Chondrocyte (in vitro differentiated cells): ENCODE measurements around the gene SH2D3C. TPM values are rescaled to one million over a fixed set of nuclear protein-coding genes. Genes with fewer than 3 reads are reported as not detected.

Experiments used
- DNase-seq: peaks from one replicate; pipeline ENCODE4 v3.0.0; 2021; ENCODE audit warnings: mixed read lengths, low spot score
- H3K27ac Mint-ChIP-seq: one replicate; pipeline ENCODE4 v1.8.0; 2021; ENCODE audit warnings: mild to moderate bottlenecking, moderate library complexity, mixed read lengths; ENCODE audit not compliant: unreplicated experiment
- H3K27me3 Mint-ChIP-seq: 2 replicates; pipeline ENCODE4 v1.8.0; 2021; ENCODE audit warnings: low read depth, mixed read lengths
- H3K36me3 Mint-ChIP-seq: 2 replicates; pipeline ENCODE4 v1.8.0; 2021; ENCODE audit warnings: low read depth, mixed read lengths
- H3K4me1 Mint-ChIP-seq: 2 replicates; pipeline ENCODE4 v1.8.0; 2021; ENCODE audit warnings: low read depth, mild to moderate bottlenecking, mixed read lengths
- H3K4me3 Mint-ChIP-seq: one replicate; pipeline ENCODE4 v1.8.0; 2021; ENCODE audit warnings: mild to moderate bottlenecking, moderate library complexity, mixed read lengths; ENCODE audit not compliant: unreplicated experiment
- H3K9me3 Mint-ChIP-seq: 2 replicates; pipeline ENCODE4 v1.8.0; 2021; ENCODE audit warnings: low read depth, mixed read lengths
- total RNA-seq: library from RNA; stranded (reverse); gene quantifications from 3 replicates; pipeline ENCODE4 v1.2.1, GENCODE V29; 2021
- TF ChIP-seq, protein P1 (sequence below): fragments of 200-600 bp; sonication (generic); IDR thresholded peaks from 2 replicates; pipeline ENCODE4 v1.5.0; 2021; ENCODE audit warnings: antibody characterized with exemption, mild to moderate bottlenecking, moderate library complexity

Gene SH2D3C
- total RNA-seq, 1 donor from 2014 or later = 9.9 TPM

DNA sequence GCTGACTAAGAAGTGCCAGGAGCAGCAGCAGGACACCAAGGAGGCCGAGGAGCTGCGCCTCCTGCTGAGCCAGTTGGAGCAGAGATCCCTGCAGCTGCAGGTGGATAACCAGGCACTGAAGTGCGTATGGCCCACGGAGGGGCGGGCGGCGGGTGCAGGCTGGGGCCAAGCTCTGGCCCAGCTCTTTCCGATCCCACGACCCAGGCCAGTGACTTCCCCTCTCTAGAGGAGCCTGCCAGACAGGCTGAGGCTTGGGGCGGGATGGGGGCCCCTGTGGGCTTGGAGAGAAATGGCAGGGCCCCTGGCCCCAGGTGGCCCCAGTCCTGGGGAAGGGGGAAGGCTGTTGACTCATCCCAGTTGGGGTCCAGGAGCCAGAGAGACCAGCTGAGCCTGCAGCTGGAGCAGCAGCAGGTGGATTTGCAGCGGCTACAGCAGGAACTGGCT lies 66.6 kb downstream of the SH2D3C start:
- peaks cover 3% of the 10 kb centered on the region for H3K9me3 Mint-ChIP-seq
- H3K27ac Mint-ChIP-seq = no peak overlapping the region
- peaks cover 10% of the 10 kb centered on the region for H3K4me1 Mint-ChIP-seq
- no peaks in the 10 kb centered on the region for H3K36me3 Mint-ChIP-seq
- TF ChIP-seq, protein P1, sequence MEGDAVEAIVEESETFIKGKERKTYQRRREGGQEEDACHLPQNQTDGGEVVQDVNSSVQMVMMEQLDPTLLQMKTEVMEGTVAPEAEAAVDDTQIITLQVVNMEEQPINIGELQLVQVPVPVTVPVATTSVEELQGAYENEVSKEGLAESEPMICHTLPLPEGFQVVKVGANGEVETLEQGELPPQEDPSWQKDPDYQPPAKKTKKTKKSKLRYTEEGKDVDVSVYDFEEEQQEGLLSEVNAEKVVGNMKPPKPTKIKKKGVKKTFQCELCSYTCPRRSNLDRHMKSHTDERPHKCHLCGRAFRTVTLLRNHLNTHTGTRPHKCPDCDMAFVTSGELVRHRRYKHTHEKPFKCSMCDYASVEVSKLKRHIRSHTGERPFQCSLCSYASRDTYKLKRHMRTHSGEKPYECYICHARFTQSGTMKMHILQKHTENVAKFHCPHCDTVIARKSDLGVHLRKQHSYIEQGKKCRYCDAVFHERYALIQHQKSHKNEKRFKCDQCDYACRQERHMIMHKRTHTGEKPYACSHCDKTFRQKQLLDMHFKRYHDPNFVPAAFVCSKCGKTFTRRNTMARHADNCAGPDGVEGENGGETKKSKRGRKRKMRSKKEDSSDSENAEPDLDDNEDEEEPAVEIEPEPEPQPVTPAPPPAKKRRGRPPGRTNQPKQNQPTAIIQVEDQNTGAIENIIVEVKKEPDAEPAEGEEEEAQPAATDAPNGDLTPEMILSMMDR = no peak
- no peak for DNase-seq
- no peak overlapping the region for H3K4me3 Mint-ChIP-seq
- no peaks in the 10 kb centered on the region for H3K27me3 Mint-ChIP-seq

DNA sequence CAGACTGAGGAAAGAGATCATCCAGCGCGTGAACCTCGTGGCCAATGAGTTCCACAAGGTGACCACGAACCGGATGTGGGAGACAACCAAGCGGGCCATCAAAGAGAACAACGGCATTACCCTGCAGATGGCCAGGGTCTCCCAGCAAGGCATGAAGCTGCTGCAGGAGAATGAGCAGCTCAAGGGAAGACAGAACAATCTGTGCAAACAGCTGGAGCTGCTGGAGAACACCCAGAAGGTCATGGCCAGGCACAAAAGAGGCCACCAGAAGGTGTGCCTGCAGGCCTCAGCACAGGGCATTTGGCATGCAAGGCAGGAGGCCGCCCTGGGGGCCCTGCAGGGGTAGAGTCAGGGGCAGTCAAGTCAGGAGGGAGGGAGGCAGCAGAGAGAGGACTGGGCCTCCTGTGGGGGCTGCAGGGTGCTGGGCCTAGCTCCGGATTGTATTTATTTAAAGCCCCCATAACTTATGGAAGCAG lies 67.2 kb downstream of the SH2D3C start:
- H3K4me1 Mint-ChIP-seq = peaks cover 9% of the 10 kb centered on the region
- no peak overlapping the region for H3K4me3 Mint-ChIP-seq

DNA sequence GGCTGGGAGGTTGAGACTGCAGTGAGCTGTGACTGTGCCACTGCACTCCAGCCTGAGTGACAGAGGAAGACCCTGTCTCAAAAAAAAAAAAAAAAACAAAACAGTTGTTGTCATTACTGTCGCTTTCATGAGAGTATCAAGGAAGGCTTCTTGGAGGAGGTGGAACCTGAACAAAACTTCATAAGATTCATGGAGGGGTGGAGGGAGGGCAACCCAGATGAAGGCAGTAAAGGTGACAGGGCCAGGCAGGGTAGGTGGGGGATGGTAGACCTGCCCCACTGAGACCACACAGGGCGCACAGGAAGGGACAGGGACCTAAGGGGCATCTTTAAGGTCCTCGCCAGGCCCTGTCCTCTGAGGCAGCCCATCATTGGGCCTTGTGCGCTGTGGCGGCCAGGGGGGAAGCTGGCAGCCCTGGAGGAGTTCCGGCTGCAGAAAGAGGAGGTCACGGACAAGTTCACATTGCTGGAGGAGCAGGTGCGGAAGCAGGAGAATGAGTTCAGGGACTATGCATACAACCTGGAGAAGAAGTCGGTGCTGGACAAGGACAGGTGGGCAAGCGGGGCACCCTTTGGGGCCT lies 68.2 kb downstream of the SH2D3C start:
- H3K4me3 Mint-ChIP-seq = no peak overlapping the region
- H3K9me3 Mint-ChIP-seq = peaks cover 3% of the 10 kb centered on the region
- no peak overlapping the region for H3K27ac Mint-ChIP-seq
- TF ChIP-seq, protein P1 = no peak
- no peak for DNase-seq
- no peaks in the 10 kb centered on the region for H3K36me3 Mint-ChIP-seq
- no peaks in the 10 kb centered on the region for H3K27me3 Mint-ChIP-seq
- peaks cover 4% of the 10 kb centered on the region for H3K4me1 Mint-ChIP-seq

More for the DNA sequence above, 67.2 kb downstream of the SH2D3C start:
- TF ChIP-seq, protein P1 = no peak
- no peaks in the 10 kb centered on the region for H3K27me3 Mint-ChIP-seq
- no peak for DNase-seq
- H3K36me3 Mint-ChIP-seq = no peaks in the 10 kb centered on the region
- H3K9me3 Mint-ChIP-seq = peaks cover 3% of the 10 kb centered on the region
- H3K27ac Mint-ChIP-seq = no peak overlapping the region

DNA sequence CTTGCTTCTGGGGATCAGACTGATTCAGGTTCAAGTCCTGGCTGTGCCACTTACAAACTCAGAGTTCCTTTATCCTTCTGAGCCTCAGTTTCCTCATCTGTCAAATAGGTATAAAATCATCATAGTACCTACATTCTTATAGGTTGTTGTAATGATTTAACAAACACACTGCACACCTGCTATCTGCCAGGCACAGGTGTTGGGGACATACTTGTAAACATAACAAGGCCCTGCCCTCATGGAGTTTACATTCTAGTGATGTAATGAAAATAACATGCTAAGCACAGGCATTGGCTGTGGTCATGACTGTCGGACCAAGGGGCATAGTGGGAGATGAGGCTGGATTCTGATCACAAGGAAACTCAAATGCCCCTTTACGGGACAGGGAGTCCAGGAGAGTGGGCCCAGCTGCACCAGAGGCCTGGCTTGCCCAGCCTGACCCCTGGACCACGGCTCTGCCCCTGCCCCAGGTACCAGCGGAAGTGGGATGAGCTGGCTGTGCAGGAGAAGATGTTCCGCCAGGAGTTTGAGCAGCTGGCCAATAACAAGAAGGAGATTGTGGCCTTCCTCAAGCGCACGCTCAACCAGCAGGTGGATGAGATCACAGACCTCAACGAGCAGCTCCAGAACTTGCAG lies 69.4 kb downstream of the SH2D3C start:
- H3K4me3 Mint-ChIP-seq = no peak overlapping the region
- no peaks in the 10 kb centered on the region for H3K36me3 Mint-ChIP-seq
- no peak for DNase-seq
- no peak overlapping the region for H3K27ac Mint-ChIP-seq
- no peaks in the 10 kb centered on the region for H3K27me3 Mint-ChIP-seq
- TF ChIP-seq, protein P1 = no peak
- H3K9me3 Mint-ChIP-seq = peaks cover 3% of the 10 kb centered on the region
- no peaks in the 10 kb centered on the region for H3K4me1 Mint-ChIP-seq

GRCh38 chr9:127707766-127708165 lies 70.7 kb downstream of the SH2D3C start:
- Mint-ChIP-seq H3K4me1 (no peaks in the 10 kb centered on the region), H3K27me3 (no peaks in the 10 kb centered on the region), H3K27ac (no peak overlapping the region), H3K4me3 (no peak overlapping the region), H3K9me3 (peaks cover 3% of the 10 kb centered on the region), H3K36me3 (no peaks in the 10 kb centered on the region)
- TF ChIP-seq, protein P1 = no peak
- no peak for DNase-seq
